Astrocyte (in vitro differentiated cells and primary cell): ENCODE data around the gene KIAA0040.

ENCODE experiments used
- CTCF ChIP-seq: IDR thresholded peaks from 2 replicates; pipeline ENCODE4 v1.5.1; 2011; ENCODE audit warnings: low read depth, mild to moderate bottlenecking, inconsistent platforms, low read length, moderate library complexity; ENCODE audit not compliant: insufficient read depth
- EZH2 ChIP-seq: IDR thresholded peaks from 2 replicates; pipeline ENCODE4 v1.6.1; 2012; ENCODE audit warnings: mild to moderate bottlenecking, low read length, inconsistent platforms; ENCODE audit not compliant: insufficient read depth

GRCh38 chr1:175120511-175120910 is 72.1 kb downstream of the KIAA0040 start:
- TF ChIP-seq CTCF (no peak), EZH2 (no peak)
